HEK293 (cell line): ENCODE data around the gene KLHL14.
A peak's percentile ranks its signal among the peaks of the same experiment; 100 is the strongest.

Experiments
- CTCF ChIA-PET: fragments of 350-600 bp; formaldehyde crosslinking; extraction: SDS; loops from one replicate; lab custom pipeline; 2021; ENCODE audit warnings: antibody characterized with exemption; lab: Yijun Ruan, JAX
- POLR2A ChIA-PET: fragments of 300-600 bp; formaldehyde crosslinking; extraction: SDS; loops from one replicate; lab custom pipeline; 2020; ENCODE audit warnings: antibody characterized with exemption, inconsistent platforms; lab: Yijun Ruan, JAX
- H3K27ac ChIP-seq: fragments of 200-500 bp; sonication (Bioruptor generic); 2 replicates; pipeline ENCODE4 v1.5.1; 2014; ENCODE audit warnings: low read depth, low read length, control low read depth, inconsistent platforms; ENCODE audit errors: extremely low read depth
- H3K36me3 ChIP-seq, 2 experiments: fragments of 200-500 bp in 1 of 2; sonication (Bioruptor generic) in 1 of 2; 1 replicate in 1 of 2; 2 replicates in 1 of 2; pipeline ENCODE4 v1.5.1; 2014 to 2017; ENCODE audit warnings: inconsistent platforms in 2 of 2, low read length in 2 of 2; ENCODE audit not compliant: control insufficient read depth in 2 of 2, insufficient read depth in 1 of 2
- H3K4me1 ChIP-seq: fragments of 200-500 bp; sonication (Bioruptor generic); 2 replicates; pipeline ENCODE4 v1.5.1; 2014; ENCODE audit warnings: mild to moderate bottlenecking, low read length, inconsistent platforms; ENCODE audit not compliant: control insufficient read depth, insufficient read depth
- H3K4me3 ChIP-seq: 2 replicates; pipeline ENCODE4 v1.5.1; 2011; ENCODE audit warnings: low read depth, mild to moderate bottlenecking, control low read depth, low read length, moderate library complexity
- H3K9me3 ChIP-seq: fragments of 200-500 bp; sonication (Bioruptor generic); 2 replicates; pipeline ENCODE4 v1.5.1; 2014; ENCODE audit warnings: low read depth, low read length, inconsistent platforms; ENCODE audit not compliant: control insufficient read depth, insufficient read depth
- BCL11B ChIP-seq: fragments of 450-650 bp; formaldehyde crosslinking; IDR thresholded peaks from 2 replicates; pipeline ENCODE4 v1.5.1; 2016; ENCODE audit warnings: low read depth, missing biosample characterization, missing genetic modification characterization
- CTCF ChIP-seq: fragments of 450-650 bp; formaldehyde crosslinking; IDR thresholded peaks from 2 replicates; pipeline ENCODE4 v1.5.1; 2016; ENCODE audit warnings: missing biosample characterization, missing genetic modification characterization
- HOXA7 ChIP-seq: sonication (generic); formaldehyde crosslinking; IDR thresholded peaks from 2 replicates; pipeline ENCODE4 v1.8.1; 2022; ENCODE audit warnings: missing genetic modification reagents, borderline replicate concordance
- SCRT1 ChIP-seq: fragments of 450-650 bp; formaldehyde crosslinking; IDR thresholded peaks from 2 replicates; pipeline ENCODE4 v1.5.1; 2016; ENCODE audit warnings: missing biosample characterization, missing genetic modification characterization, borderline replicate concordance
- SP7 ChIP-seq: fragments of 450-650 bp; formaldehyde crosslinking; IDR thresholded peaks from 2 replicates; pipeline ENCODE4 v1.5.1; 2016; ENCODE audit warnings: missing biosample characterization, missing genetic modification characterization
- TRIM28 ChIP-seq: IDR thresholded peaks from 2 replicates; pipeline ENCODE4 v1.6.1; 2011; ENCODE audit warnings: low read length, control low read depth, borderline replicate concordance
- ZBTB10 ChIP-seq: fragments of 450-650 bp; formaldehyde crosslinking; IDR thresholded peaks from 2 replicates; pipeline ENCODE4 v1.5.1; 2016; ENCODE audit warnings: missing biosample characterization, missing genetic modification characterization
- ZBTB44 ChIP-seq: fragments of 450-650 bp; IDR thresholded peaks from 2 replicates; pipeline ENCODE4 v1.5.1; 2018; ENCODE audit warnings: missing biosample characterization, mild to moderate bottlenecking, missing genetic modification characterization
- ZFP3 ChIP-seq: fragments of 450-650 bp; formaldehyde crosslinking; IDR thresholded peaks from 2 replicates; pipeline ENCODE4 v1.5.1; 2016; ENCODE audit warnings: low read depth, missing biosample characterization, missing genetic modification characterization
- ZNF114 ChIP-seq: fragments of 450-650 bp; formaldehyde crosslinking; IDR thresholded peaks from 2 replicates; pipeline ENCODE4 v1.5.0; 2017; ENCODE audit warnings: missing biosample characterization, missing genetic modification characterization
- ZNF146 ChIP-seq: fragments of 450-650 bp; formaldehyde crosslinking; IDR thresholded peaks from 2 replicates; pipeline ENCODE4 v1.5.1; 2016; ENCODE audit warnings: missing biosample characterization, missing genetic modification characterization
- ZNF366 ChIP-seq: fragments of 450-650 bp; formaldehyde crosslinking; conservative IDR thresholded peaks from 2 replicates; pipeline ENCODE4 v1.5.1; 2016; ENCODE audit warnings: missing biosample characterization, missing genetic modification characterization
- ZNF561 ChIP-seq: fragments of 450-650 bp; IDR thresholded peaks from 2 replicates; pipeline ENCODE4 v1.5.1; 2018; ENCODE audit warnings: missing biosample characterization, missing genetic modification characterization, borderline replicate concordance
- ZNF571 ChIP-seq: fragments of 450-650 bp; formaldehyde crosslinking; IDR thresholded peaks from 2 replicates; pipeline ENCODE4 v1.5.0; 2017; ENCODE audit warnings: missing biosample characterization, missing genetic modification characterization
- ZNF600 ChIP-seq: fragments of 450-650 bp; formaldehyde crosslinking; IDR thresholded peaks from 2 replicates; pipeline ENCODE4 v1.5.1; 2016; ENCODE audit warnings: missing biosample characterization, missing genetic modification characterization
- ZNF621 ChIP-seq: fragments of 450-650 bp; formaldehyde crosslinking; IDR thresholded peaks from 2 replicates; pipeline ENCODE4 v1.5.1; 2017; ENCODE audit warnings: missing biosample characterization, missing genetic modification characterization
- ZNF624 ChIP-seq: fragments of 450-650 bp; formaldehyde crosslinking; IDR thresholded peaks from 2 replicates; pipeline ENCODE4 v1.5.1; 2017; ENCODE audit warnings: missing biosample characterization, missing genetic modification characterization
- ZNF654 ChIP-seq: fragments of 450-650 bp; formaldehyde crosslinking; IDR thresholded peaks from 2 replicates; pipeline ENCODE4 v1.5.1; 2016; ENCODE audit warnings: low read depth, missing biosample characterization, missing genetic modification characterization
- ZNF660 ChIP-seq: fragments of 450-650 bp; IDR thresholded peaks from 2 replicates; pipeline ENCODE4 v1.5.1; 2018; ENCODE audit warnings: missing biosample characterization, mild to moderate bottlenecking, missing genetic modification characterization
- ZNF677 ChIP-seq: fragments of 450-650 bp; IDR thresholded peaks from 2 replicates; pipeline ENCODE4 v1.5.0; 2018; ENCODE audit warnings: missing biosample characterization, mild to moderate bottlenecking, missing genetic modification characterization, moderate library complexity
- ZNF692 ChIP-seq: fragments of 450-650 bp; formaldehyde crosslinking; IDR thresholded peaks from 2 replicates; pipeline ENCODE4 v1.5.1; 2016; ENCODE audit warnings: missing biosample characterization, missing genetic modification characterization
- ZSCAN16 ChIP-seq: fragments of 450-650 bp; formaldehyde crosslinking; IDR thresholded peaks from 2 replicates; pipeline ENCODE4 v1.5.1; 2016; ENCODE audit warnings: missing biosample characterization, missing genetic modification characterization
- ZSCAN30 ChIP-seq: fragments of 450-650 bp; IDR thresholded peaks from 2 replicates; pipeline ENCODE4 v1.5.1; 2018; ENCODE audit warnings: missing biosample characterization, mild to moderate bottlenecking, missing genetic modification characterization, moderate library complexity

KLHL14 gene

GRCh38 chr18:32717126-32717525 lies 55.7 kb downstream of the KLHL14 start:
- Histone ChIP-seq H3K4me1 (no peaks in the 10 kb centered on the region), H3K4me3 (no peak overlapping the region), H3K9me3 (no peaks in the 10 kb centered on the region), H3K36me3 (peaks cover 0 to 3% of the 10 kb centered on the region in 2 experiments; a peak in 1 of 3 replicates)
- POLR2A ChIA-PET, result no interaction called here
- TF ChIP-seq ZNF571 (tag by site-specific recombination) (no peak), ZNF600 (tag by site-specific recombination) (no peak), ZNF692 (tag by site-specific recombination) (no peak), ZNF366 (tag by site-specific recombination) (no peak)
- TF ChIP-seq, all 188 proteins: peak for 0
- H3K27ac ChIP-seq, result no peak overlapping the region
- CTCF ChIA-PET, result interaction anchor here (0.6 to 0.7 kb wide), 4 partner anchors 250 to 1886 kb away, joined by 3 to 4 read pairs (median 3); no protein-coding TSS in a partner anchor

GRCh38 chr18:32714571-32715148 lies 58.2 kb downstream of the KLHL14 start:
- CTCF ChIA-PET, result interaction anchor here (0.6 to 2.8 kb wide), 55 partner anchors 7 to 1781 kb away, joined by 3 to 25 read pairs (median 4); no protein-coding TSS in a partner anchor
- TF ChIP-seq ZNF366 (tag by site-specific recombination) (no peak), ZBTB44 (no peak), ZNF624 (tag by site-specific recombination) (no peak), HOXA7 (CRISPR knock-in tag) (no peak), ZNF677 (tag by site-specific recombination) (no peak), ZNF146 (tag by site-specific recombination) (no peak), ZNF114 (tag by site-specific recombination) (no peak), ZNF561 (tag by site-specific recombination) (no peak), ZSCAN16 (tag by site-specific recombination) (no peak), ZNF621 (tag by site-specific recombination) (no peak), SP7 (tag by site-specific recombination) (no peak), ZSCAN30 (0 out of 2 replicates have a peak, but pooled peaks have one; percentile 16), SCRT1 (tag by site-specific recombination) (no peak), CTCF (tag by site-specific recombination) (peak; percentile 74), ZNF660 (peak; percentile 66; the same call in 1 of the 2 replicates), ZFP3 (tag by site-specific recombination) (no peak), TRIM28 (peak; percentile 87), BCL11B (no peak), ZNF654 (tag by site-specific recombination) (peak; percentile 82), ZBTB10 (no peak)

More at GRCh38 chr18:32714571-32715148, 58.2 kb downstream of the KLHL14 start:
- Histone ChIP-seq H3K4me3 (no peak overlapping the region), H3K27ac (no peak overlapping the region), H3K9me3 (no peaks in the 10 kb centered on the region), H3K4me1 (no peaks in the 10 kb centered on the region), H3K36me3 (no peaks in the 10 kb centered on the region)
- POLR2A ChIA-PET, result interaction anchor here (0.7 kb wide), 1 partner anchor 92 kb away, joined by 3 read pairs; no protein-coding TSS in a partner anchor
